Epithelial cell of proximal tubule (primary cell): ENCODE results near the gene STX7. TPM values are rescaled to one million over a fixed set of nuclear protein-coding genes. Genes with fewer than 3 reads are reported as not detected.

Experiments
- DNase-seq: peaks from one replicate; pipeline ENCODE4 v3.0.0-alpha.2; 2011; ENCODE audit warnings: low read depth
- H3K4me3 ChIP-seq: 2 replicates; pipeline ENCODE4 v1.5.1; 2011; ENCODE audit warnings: low read depth, mild to moderate bottlenecking, low read length
- CTCF ChIP-seq: conservative IDR thresholded peaks from 2 replicates; pipeline ENCODE4 v1.5.1; 2012; ENCODE audit warnings: low read depth, mild to moderate bottlenecking, low read length
- total RNA-seq: library from RNA; depleted of rRNA; stranded (reverse); fragments of >200 nt; gene quantifications from 2 replicates; pipeline ENCODE4 v1.2.3, GENCODE V29; 2015

STX7 gene
- total RNA-seq, 1 donor from 2014 or later = 25.8 TPM

- TF ChIP-seq CTCF = no peak
- H3K4me3 ChIP-seq = no peak overlapping the region
- DNase-seq = no peak
Observed at GRCh38 chr6:132506869-132507808, 5.8 kb downstream of the STX7 start.

DNA sequence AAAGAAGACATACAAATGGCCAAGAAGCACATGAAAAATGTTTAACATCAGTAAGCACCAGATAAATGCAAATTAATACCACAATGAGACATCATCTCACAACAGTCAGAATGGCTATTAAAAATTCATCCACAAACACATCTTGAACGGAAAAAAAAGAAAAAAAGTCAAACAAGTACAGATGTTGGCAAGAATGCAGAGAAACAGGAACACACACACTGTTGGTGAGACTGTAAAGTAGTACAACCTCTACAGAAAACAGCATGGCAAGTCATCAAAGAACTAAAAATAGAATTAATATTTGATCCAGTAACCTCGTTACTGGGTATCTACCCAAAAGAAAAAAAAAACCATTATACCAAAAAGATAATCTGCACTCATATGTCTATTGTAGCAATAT lies 6.5 kb downstream of the STX7 start:
- no peak overlapping the region for H3K4me3 ChIP-seq
- DNase-seq = no peak
- TF ChIP-seq CTCF = no peak

DNA sequence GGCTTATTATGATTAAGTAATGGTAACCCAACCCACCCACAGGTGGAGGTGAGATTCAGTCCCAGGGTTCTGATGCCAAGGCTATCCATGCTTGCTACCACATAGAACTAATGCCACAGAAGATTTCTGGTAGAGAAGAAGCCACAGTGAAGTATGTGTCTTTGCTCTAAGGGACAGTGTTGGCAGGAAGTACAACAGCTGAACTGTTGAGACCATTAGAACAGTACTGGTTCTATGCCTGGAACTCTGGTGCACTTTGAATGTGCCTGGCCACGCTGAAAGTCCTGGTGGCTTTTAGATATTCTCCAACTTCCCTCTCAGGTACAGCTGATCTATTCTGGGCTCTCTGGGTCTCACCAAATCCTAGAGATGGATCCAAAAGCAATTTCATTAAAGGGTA lies 7.8 kb downstream of the STX7 start:
- TF ChIP-seq CTCF = no peak
- H3K4me3 ChIP-seq = no peak overlapping the region
- DNase-seq = no peak

DNA sequence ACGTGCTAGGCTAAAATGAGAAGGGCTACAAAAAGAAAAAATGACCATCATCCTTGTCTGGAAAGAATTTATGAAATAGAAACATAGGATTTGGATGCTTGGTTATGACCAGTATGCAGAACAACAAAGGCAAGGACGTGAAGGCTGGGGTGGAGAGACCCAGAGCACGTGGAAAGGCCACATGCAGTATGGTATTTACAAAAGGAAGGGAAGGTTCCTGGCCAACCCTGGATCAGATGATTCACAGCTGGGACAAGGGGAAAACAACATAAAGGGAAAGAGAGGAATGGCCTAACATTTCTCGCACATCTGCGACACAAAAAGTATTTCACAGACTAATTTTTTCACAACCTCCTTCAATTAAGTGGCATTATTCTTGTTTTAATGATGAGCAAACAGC lies 8.2 kb downstream of the STX7 start:
- no peak for DNase-seq
- no peak overlapping the region for H3K4me3 ChIP-seq
- TF ChIP-seq CTCF = no peak

DNA sequence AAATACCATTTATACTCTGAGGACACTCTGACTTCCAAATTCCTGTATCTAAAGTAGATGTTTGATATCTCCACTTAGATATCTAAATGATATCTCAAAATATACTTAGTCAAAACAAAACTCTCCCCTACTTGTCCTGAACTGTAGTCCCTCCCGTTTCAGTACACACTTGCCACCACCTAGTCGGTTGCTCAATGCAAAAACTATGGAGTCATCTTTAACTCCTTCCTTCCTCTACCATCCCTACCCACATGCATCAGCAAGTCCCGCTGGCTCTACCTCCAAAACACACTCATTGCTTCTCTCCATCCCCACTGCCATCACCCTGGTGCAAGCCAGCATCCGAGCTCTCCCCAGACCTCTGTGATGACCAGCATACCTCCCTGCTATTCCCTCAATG lies 13.2 kb downstream of the STX7 start:
- TF ChIP-seq CTCF = no peak
- DNase-seq = no peak
- no peak overlapping the region for H3K4me3 ChIP-seq

GRCh38 chr6:132498638-132499037 lies 14.3 kb downstream of the STX7 start:
- no peak overlapping the region for H3K4me3 ChIP-seq
- no peak for DNase-seq
- TF ChIP-seq CTCF = no peak

GRCh38 chr6:132496519-132497180 lies 16.3 kb downstream of the STX7 start:
- H3K4me3 ChIP-seq = no peak overlapping the region
- DNase-seq = no peak
- TF ChIP-seq CTCF = no peak
